T-helper 9 cell (primary cell): ENCODE data around the gene P2RY12.

ENCODE experiments used
- DNase-seq: peaks from one replicate; pipeline ENCODE4 v3.0.0-alpha.2; 2020
- total RNA-seq, 2 donors: gene quantifications; one replicate each; lab custom pipeline; 2026; lab: John Stamatoyannopoulos, UW

P2RY12 gene
- total RNA-seq, result 0 reads per million in 2 donors

- no peak for DNase-seq
Measured at GRCh38 chr3:151384741-151385174, at the start of gene P2RY12. P2RY12 (minus strand) TSS chr3:151384753; CDS start chr3:151338845, 45,908 bp downstream.

GRCh38 chr3:151432616-151433372 lies 48.2 kb upstream of the P2RY12 start:
- no peak for DNase-seq

DNA sequence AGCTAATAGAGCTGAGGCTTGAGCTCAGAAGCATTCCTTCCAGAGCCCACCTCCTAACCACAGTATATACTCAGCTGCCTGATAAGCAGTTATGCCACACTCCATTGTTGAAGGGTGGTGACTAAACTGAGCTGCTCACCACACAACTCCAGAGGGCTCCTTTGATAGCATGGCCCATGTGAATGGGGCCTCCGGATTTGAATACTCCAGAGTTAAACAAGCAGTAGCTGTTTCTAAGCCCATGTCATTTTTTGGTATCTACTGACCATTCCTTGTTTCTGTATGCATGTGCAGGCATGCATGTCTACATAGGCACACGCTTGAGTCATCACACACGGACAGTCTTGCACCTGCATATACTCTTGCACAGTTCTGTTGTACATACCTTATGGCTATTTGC lies 47.4 kb upstream of the P2RY12 start:
- no peak for DNase-seq

DNA sequence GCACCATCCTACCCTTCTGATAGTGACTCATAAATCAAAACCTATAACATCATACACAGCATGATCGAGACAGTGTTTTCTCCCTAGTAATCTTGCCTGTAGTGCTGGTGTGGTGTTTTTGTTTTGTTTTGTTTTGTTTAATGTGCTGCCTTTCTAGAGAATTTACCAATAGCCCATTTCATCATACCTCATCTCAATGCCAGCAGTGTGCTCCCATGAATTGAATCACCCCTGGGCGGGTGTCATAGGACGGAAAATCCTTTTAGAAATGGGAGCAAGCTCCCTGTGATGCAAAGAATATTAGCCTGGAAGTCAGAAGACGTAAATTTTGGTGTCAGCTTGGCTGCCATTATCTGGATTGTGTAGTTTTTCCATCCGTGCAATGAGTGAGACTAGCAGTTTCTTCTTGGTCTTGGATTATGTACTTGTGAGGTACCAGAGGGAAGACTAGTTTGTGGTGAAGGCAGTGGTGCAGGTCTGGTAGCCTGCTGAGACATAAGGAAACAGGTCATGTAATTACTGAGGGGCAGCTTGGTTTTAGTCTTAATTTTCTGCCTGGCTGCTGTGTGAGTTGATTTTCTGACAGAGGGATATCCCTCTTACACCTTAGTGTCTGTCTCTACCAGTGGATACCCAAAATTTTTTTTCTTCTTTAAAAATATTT lies 46.4 kb upstream of the P2RY12 start:
- DNase-seq, result no peak

GRCh38 chr3:151428386-151428785 lies 43.8 kb upstream of the P2RY12 start:
- no peak for DNase-seq

- no peak for DNase-seq
Measured at GRCh38 chr3:151426341-151426657, 41.7 kb upstream of the P2RY12 start.

DNA sequence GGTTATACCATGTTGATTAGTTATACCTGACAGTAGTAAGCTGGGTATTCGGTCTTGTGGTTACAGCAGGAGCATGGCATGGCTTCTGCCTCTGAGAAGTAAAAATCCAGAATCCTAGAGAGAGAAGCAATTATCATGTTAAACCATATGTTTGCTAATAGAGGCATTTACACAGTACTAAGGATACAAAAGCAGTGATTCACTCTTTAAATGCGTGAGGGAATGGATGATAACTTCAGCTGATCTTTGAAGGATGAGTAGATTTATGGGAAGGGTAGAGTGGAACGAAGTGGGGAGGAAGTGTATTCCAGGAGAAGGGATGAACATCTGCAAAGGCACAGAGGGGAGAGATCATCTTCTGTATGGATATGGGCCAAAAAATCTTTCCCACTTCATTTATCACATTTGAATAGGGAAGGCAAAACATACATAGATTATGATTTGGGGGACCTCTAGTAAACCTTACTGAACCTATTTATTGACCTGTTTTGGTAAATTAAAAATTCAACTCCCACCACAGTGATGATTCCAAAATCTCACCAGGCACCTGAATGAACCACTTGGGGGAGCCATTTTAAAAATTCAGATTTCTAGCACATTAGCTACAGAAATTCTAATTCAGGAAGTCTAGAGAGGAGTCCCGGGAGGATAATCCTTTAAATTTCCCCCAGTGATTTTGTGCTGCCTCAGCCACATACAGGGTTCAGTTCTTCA lies 41.2 kb upstream of the P2RY12 start:
- no peak for DNase-seq

DNA sequence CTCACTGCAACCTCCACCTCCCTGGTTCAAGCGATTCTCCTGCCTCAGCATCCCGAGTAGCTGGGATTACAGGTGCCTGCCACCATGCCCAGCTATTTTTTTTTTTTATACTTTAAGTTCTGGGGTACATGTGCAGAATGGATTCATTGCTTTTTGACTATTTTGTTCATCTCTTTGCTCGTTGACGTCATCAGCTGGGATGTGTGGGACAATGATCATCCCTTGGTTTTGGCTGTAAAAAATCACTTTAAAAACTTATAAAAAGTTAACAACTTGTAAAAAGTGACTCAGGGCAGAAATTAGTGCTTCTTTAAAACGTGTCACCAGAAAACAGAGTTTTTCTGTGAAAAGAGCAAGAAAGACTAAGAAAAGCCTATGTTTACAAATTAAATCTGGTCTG lies 38.5 kb upstream of the P2RY12 start:
- no peak for DNase-seq

DNA sequence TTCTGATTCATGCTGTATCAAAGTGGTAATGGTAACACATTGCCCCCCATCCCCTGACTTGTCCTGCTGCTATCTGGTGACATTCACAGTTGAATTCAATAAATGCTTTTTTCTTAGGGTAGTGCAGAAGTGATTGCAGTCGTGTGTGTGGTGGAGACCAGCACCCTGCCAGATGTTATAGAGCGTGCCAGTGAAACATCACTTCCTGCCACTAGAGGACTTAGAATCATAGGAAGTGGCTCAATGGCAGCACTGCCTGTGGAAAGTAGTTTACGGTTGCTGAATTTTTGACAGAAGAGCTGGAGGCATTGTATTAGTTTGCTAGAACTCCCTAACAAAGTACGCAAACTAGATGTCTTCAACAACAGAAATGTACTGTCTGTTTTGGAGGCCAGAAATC lies 37.4 kb upstream of the P2RY12 start:
- DNase-seq, result no peak

- no peak for DNase-seq
Measured at GRCh38 chr3:151419806-151420205, 35.3 kb upstream of the P2RY12 start.

- no peak for DNase-seq
Measured at GRCh38 chr3:151415289-151415688, 30.7 kb upstream of the P2RY12 start.

DNA sequence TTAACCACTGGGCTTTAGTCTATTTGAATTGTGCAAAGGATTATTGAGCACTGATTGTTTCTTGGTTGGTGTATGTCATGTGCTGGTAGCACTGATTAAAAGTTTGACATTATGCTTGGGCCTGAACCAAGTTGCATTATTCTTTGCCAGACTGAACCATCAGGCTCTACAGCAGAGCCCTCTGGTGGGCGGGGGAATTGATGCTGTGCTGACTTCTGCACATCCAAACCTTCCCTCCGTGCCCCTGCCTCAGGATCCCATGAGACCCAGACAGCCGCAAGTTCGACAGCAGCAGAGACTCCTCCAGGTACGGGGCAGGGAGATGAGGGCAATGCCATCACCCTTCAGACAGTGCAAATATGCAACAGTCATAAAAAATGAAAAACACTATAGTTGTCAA lies 28.4 kb upstream of the P2RY12 start:
- no peak for DNase-seq

GRCh38 chr3:151410891-151411559 lies 26.5 kb upstream of the P2RY12 start:
- DNase-seq, result no peak

DNA sequence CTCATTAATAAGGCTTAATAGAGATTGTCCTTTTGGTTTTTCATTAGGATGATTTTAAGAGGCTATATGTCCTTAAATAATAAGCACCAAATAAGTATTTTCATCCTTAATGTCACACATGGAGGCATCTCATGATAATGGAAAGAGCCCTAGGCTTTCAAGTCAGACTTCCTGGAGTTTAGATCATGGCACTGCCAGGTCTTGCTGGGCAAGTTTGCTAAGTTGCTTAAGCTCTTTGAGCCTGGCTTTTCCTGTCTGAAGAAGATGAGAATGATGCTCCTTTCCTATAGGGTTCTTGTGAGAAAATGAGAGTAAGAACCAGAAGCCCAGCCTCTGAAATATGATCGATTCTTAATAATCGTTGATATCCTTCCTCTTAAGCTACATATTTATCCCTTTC lies 23.4 kb upstream of the P2RY12 start:
- no peak for DNase-seq

DNA sequence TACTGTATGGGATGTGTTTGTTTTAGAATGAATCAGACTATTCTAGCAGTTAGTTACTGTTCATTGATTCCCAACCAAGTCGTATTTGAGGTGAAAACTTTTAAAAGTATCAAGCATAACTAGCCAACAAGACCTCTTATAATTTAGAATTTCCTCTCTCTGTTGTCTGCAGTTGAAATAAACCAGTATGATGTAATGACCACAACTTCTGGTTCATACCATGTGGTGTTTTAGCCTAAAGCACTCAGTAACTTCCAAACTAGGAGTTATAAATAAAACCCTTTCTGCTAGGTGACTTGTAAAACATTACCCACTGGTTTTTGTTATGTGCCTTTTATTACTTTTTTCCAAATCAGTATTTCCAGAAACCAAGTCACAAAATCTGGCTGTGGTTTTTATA lies 19.8 kb upstream of the P2RY12 start:
- DNase-seq, result no peak

DNA sequence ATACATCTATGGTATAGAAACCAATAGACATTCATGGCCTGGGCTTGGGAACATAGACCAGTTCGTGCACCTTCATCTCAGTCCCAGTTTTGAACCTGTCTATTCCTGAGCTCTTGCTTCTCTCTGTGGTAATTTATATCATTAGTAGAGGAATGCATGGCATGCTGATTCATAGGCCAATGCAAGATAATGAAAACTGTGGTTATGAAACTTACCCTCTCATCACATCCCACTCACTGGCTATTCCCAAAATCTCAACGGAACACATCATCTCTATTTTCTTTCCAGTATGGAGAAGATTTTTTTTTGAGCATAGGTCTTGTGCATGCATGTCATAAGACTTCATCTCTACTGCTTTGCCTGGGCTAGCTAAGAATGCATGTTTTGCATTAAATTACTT lies 18.7 kb upstream of the P2RY12 start:
- no peak for DNase-seq

DNA sequence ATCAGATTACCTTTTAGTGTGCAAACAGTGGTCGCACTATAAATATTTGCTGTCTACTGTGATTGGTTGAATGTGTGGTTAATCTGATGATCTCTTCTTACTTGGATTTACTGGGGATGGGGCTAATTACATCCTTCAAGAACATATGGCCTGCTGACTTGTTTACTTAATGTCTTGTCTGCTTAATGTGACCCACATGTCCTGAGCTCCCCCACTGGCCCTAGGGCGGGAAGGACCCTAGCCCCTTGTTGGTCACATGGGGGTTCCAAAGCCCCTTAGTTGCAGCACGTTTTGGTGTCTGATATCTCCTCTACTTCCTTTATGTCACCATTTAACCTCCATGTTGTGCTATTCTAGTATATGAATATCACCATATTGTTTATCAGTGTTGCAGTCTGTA lies 17.8 kb upstream of the P2RY12 start:
- DNase-seq, result no peak

DNA sequence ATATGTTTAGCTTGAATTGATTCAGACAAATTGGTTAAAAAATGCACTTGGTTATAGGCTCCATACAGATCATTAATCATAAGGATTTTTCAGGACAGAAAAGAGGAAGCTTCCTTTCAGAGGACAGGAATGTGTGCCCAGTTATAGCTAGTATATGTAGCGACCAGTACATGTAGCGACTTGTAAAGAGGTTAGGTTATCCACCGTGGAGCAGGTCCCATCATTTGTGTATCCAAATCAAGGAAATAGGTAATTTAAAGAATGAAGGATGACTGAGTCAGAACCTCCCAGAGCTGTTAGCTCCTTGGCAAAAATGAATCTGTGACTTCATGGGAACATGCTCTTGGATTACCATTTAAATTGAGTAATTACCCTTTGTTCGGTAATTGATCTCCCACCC lies 15.8 kb upstream of the P2RY12 start:
- no peak for DNase-seq

DNA sequence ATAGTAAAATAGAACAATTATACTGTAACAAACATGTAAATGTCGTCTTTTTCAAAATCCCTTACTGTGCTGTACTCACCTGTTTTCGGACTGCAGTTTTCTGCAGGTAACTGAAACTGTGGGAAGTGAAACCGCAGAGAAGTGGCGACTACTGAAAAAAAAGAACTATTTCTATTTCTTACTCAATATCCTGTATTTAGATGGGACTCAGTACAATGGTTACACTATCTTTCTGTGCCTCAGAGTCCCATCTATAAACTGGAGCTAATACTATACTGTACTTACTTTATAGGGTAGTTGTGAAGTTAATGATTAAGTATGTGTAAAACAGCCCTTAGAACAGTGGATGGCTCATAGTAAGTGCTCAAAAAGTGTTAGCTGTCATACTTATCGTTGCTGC lies 14.3 kb upstream of the P2RY12 start:
- no peak for DNase-seq

- no peak for DNase-seq
Measured at GRCh38 chr3:151395806-151396205, 11.3 kb upstream of the P2RY12 start.

GRCh38 chr3:151394611-151395010 lies 10.1 kb upstream of the P2RY12 start:
- no peak for DNase-seq

- no peak for DNase-seq
Measured at GRCh38 chr3:151393941-151394340, 9.4 kb upstream of the P2RY12 start.

- DNase-seq, result no peak
Measured at GRCh38 chr3:151393146-151393830, 8.7 kb upstream of the P2RY12 start.
